Skeletal muscle satellite cell (primary cell): ENCODE measurements around the gene CCDC102A.
"Not testable (repeated sequence)": the region's sequence is repeated elsewhere in the genome, so short reads cannot be mapped to it uniquely, and the experiment has no call there.

Source experiments
- H3K27me3 ChIP-seq: 2 replicates; pipeline ENCODE4 v1.7.0; 2013; ENCODE audit warnings: low read length; ENCODE audit not compliant: control insufficient read depth, insufficient read depth
- H3K36me3 ChIP-seq: 2 replicates; pipeline ENCODE4 v1.7.0; 2013; ENCODE audit warnings: mild to moderate bottlenecking, control low read depth, low read length; ENCODE audit not compliant: insufficient read depth
- H3K4me1 ChIP-seq: 2 replicates; pipeline ENCODE4 v1.7.0; 2013; ENCODE audit warnings: low read length; ENCODE audit not compliant: control insufficient read depth, insufficient read depth
- H3K4me2 ChIP-seq: 2 replicates; pipeline ENCODE4 v1.7.0; 2013; ENCODE audit warnings: mild to moderate bottlenecking, low read length
- H3K4me3 ChIP-seq: 2 replicates; pipeline ENCODE4 v1.7.0; 2013; ENCODE audit warnings: low read length
- H3K9ac ChIP-seq: 2 replicates; pipeline ENCODE4 v1.7.0; 2013; ENCODE audit warnings: mild to moderate bottlenecking, low read depth, low read length, moderate library complexity
- H3K9me3 ChIP-seq: replicated peaks from 2 replicates; pipeline ENCODE4 v1.7.0; 2013; ENCODE audit warnings: mild to moderate bottlenecking, control low read depth, low read length

Gene CCDC102A

DNA sequence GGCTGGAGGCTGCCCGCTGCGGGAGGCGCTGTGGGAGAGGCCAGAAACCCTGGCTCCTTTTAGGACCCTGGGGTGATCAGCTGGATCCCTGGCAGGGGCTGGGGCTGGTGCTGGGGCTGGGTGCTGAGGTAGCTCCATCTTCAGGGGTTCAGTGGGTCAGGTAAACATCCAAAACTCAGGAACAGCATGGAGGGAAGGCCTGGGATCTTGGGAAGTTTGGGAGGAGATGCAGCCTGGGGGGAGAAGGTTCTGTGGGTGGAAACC, 27.0 kb upstream of the CCDC102A start:
- Histone ChIP-seq H3K9me3 (no peaks in the 10 kb centered on the region), H3K4me2 (no peak overlapping the region), H3K36me3 (no peaks in the 10 kb centered on the region), H3K4me1 (no peaks in the 10 kb centered on the region), H3K9ac (no peak overlapping the region), H3K4me3 (no peak overlapping the region), H3K27me3 (peaks cover 55% of the 10 kb centered on the region)

DNA sequence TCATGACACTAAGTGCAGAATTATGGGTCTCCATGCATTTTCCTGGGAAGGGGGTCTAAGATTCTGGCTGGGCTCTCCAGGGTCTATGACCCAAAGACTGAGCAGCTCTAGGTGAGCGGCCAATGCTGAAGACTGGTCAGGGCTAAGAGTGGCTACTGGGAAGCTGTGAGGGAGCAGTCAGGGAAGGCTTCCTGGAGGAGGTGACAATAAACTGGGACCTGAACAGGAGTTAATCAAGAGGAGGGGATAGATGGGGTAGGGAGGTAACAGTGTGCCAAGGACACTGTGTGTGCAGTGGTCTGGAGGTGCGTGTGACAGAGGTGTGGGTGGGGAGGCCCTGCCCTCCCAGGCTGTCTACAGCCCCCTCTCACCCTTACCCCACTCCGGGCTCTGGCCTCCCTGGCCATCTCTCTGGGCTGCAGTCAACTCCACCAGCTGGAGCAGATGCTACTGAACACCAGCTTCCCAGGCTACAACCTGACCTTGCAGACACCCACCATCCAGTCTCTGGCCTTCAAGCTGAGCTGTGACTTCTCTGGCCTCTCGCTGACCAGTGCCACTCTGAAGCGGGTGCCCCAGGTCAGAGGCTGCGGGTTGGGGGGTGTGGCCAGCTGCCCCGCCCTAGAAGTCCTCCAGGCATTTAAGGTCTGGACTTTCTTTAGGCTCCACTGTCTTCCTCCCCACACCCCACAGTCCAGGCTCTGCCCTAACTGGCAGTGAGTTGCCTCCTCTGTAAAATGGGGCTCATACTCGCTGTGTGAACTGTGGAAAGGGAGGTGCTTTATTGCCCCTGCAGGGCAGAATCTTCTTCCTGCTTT, 26.5 kb upstream of the CCDC102A start:
- no peak overlapping the region for H3K4me3 ChIP-seq
- H3K9me3 ChIP-seq = no peaks in the 10 kb centered on the region
- H3K9ac ChIP-seq = no peak overlapping the region
- H3K27me3 ChIP-seq = peaks cover 60% of the 10 kb centered on the region
- no peaks in the 10 kb centered on the region for H3K4me1 ChIP-seq
- no peaks in the 10 kb centered on the region for H3K36me3 ChIP-seq
- no peak overlapping the region for H3K4me2 ChIP-seq

DNA sequence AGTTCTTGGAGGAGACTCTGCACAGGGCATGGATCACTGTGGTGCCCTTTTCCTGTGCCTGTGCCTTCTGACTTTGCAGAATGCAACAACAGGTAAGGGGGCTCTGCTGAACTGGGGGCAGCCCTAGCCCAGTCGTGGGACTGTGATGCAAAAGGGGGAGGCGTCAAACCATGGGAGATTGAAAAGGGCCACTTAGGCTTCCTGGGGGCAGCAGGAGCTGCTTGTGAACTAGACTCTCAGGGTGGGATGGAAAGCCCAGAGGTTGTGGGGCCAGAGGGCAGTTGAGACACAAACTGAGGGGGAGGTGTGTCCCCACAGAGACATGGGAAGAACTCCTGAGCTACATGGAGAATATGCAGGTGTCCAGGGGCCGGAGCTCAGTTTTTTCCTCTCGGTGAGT, 25.7 kb upstream of the CCDC102A start:
- no peak overlapping the region for H3K9ac ChIP-seq
- H3K9me3 ChIP-seq = no peaks in the 10 kb centered on the region
- peaks cover 64% of the 10 kb centered on the region for H3K27me3 ChIP-seq
- H3K4me1 ChIP-seq = no peaks in the 10 kb centered on the region
- no peak overlapping the region for H3K4me2 ChIP-seq
- H3K36me3 ChIP-seq = no peaks in the 10 kb centered on the region
- H3K4me3 ChIP-seq = no peak overlapping the region

DNA sequence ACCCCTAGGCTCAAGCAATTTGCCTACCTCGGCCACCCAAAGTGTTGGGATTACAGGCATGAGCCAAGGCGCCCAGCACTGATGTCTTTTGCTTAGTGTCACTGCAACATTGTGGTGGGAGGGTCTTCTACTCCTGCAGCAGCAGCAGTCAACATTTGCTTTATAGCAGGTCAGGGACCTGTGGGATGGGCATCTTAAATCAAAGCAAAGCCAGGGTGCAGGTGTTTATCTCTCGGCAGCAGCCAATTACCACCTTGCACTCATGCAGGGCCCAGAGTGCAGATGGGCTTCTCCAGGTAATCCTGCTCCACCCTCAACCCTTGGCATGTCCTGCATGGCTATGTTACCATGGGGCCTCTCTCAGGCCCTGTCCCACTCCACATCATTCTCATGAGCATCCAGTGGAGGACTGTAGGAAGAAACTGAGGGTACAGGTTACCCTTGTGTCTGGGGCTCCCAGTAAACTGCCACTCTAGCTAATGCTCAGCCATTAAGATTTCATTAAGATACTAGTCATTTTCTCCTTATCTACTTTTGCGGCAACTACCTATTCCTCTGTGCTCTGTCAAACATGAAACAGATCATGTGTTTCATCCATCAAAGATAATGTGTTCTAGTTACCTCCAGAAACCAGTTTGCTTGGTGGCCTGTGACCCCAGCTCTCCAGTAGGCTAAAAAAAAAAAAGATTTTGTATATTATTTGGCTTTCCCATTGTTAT, 22.9 kb upstream of the CCDC102A start:
- Histone ChIP-seq H3K27me3 (peaks cover 66% of the 10 kb centered on the region), H3K9ac (no peak overlapping the region), H3K4me3 (no peak overlapping the region), H3K9me3 (no peaks in the 10 kb centered on the region), H3K4me2 (no peak overlapping the region), H3K4me1 (no peaks in the 10 kb centered on the region), H3K36me3 (no peaks in the 10 kb centered on the region)

DNA sequence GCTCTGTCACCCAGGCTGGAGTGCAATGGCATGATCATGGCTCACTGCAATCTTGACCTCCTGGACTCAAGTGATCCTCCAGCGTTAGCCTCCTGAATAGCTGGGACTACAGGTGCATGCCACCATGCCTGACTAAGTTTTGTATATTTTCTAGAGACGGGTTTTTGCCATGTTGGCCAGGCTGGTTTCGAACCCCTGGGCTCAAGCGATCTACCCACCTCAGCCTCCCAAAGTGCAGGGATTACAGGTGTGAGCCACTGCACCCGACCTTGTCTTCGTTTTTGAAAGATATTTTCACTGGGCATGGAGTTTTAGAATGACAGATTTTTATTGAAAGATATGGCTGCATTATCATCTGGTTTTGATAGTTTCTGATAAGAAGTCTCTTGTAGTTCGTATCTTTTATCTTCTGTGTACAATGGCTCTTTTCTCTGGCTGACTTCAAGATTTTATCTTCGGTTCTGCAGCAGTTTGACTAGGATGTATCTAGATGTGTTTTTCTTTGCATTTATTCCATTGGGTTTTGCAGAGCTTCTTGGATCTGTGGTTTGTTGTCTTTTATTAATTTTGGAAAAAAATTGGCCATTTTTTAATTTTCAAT, 20.7 kb upstream of the CCDC102A start:
- Histone ChIP-seq H3K9ac (no peak overlapping the region), H3K4me1 (no peaks in the 10 kb centered on the region), H3K9me3 (no peaks in the 10 kb centered on the region), H3K4me3 (no peak overlapping the region), H3K36me3 (no peaks in the 10 kb centered on the region), H3K4me2 (no peak overlapping the region), H3K27me3 (peaks cover 78% of the 10 kb centered on the region)

DNA sequence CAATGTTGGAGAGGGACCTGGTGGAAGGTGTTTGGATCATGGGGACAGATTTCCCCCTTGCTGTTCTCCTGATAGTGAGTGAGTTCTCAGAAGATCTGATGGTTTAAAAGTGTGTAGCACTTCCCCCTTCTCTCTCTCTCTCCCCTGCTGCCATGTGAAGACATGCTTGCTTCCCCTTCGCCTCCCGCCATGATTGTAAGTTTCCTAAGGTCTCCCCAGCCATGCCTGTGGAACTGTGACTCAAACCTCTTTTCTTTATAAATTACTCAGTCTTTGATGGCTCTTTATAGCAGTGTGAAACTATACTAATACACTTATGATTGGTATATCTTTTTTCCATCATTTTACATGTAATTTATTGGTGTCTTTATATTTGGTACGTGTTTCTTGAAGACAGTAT, 19.5 kb upstream of the CCDC102A start:
- Histone ChIP-seq H3K9ac (no peak overlapping the region), H3K4me3 (no peak overlapping the region), H3K36me3 (no peaks in the 10 kb centered on the region), H3K9me3 (no peaks in the 10 kb centered on the region), H3K27me3 (peaks cover 78% of the 10 kb centered on the region), H3K4me1 (no peaks in the 10 kb centered on the region), H3K4me2 (no peak overlapping the region)

DNA sequence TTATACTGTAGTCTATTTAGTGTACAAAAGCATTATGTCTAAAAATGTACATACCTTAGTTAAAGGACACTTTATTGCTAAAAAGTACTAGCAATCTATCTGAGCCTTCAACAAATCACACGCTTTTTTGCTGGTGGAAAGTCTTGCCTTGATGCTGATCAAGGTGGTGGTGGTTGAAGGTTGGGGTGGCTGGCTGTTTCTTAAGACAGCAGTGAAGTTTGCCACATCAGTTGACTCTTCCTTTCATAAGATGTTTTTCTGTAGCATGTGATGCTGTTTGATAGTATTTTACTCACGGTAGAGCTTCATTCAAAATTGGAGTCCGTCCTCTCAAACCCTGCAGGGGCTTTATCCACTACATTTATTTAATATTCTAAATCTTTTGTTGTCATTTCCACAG, 14.7 kb upstream of the CCDC102A start:
- peaks cover 62% of the 10 kb centered on the region for H3K27me3 ChIP-seq
- no peaks in the 10 kb centered on the region for H3K9me3 ChIP-seq
- H3K4me2 ChIP-seq = no peak overlapping the region
- H3K9ac ChIP-seq = no peak overlapping the region
- H3K4me1 ChIP-seq = no peaks in the 10 kb centered on the region
- H3K4me3 ChIP-seq = no peak overlapping the region
- H3K36me3 ChIP-seq = no peaks in the 10 kb centered on the region

DNA sequence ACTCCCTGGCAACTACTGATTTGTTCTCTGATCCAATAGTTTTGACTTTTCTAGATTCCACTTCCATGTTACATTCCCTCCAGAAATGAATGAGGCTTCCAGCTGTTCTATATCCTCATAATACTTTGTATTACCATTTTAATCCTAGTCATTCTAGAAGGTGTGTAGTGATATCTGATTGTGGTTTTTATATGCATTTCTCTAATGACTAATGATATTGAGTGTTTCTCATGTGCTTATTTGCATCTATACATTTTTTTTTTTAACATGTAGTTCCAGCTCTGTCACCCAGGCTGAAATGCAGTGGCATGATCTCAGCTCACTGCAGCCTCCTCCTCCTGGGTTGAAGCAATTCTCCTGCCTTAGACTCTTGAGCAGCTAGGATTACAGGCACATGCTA, 13.4 kb upstream of the CCDC102A start:
- no peaks in the 10 kb centered on the region for H3K36me3 ChIP-seq
- H3K9ac ChIP-seq = no peak overlapping the region
- H3K4me1 ChIP-seq = no peaks in the 10 kb centered on the region
- H3K4me2 ChIP-seq = no peak overlapping the region
- no peaks in the 10 kb centered on the region for H3K9me3 ChIP-seq
- H3K27me3 ChIP-seq = peaks cover 59% of the 10 kb centered on the region
- H3K4me3 ChIP-seq = no peak overlapping the region

DNA sequence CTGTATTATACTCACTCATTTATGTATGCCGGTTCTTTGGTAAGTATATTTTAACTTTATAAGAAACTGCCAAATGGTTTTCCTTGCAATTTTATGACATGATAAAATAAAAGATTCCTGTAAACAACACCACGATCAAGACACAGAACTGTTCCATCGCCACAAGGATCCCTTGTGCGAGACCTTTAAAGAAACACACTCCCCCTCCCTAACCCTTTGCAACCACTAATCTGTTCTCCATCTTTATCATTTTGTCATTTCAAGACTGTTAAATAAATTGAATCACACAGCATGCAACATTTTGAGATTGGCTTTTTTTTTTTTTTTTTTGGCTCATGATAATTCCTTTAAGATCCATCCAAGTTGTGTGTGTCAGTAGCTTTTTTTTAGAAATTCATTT, 12.0 kb upstream of the CCDC102A start:
- Histone ChIP-seq H3K4me2 (no peak overlapping the region), H3K4me3 (no peak overlapping the region), H3K27me3 (peaks cover 62% of the 10 kb centered on the region), H3K9me3 (no peaks in the 10 kb centered on the region), H3K9ac (no peak overlapping the region), H3K4me1 (no peaks in the 10 kb centered on the region), H3K36me3 (no peaks in the 10 kb centered on the region)

DNA sequence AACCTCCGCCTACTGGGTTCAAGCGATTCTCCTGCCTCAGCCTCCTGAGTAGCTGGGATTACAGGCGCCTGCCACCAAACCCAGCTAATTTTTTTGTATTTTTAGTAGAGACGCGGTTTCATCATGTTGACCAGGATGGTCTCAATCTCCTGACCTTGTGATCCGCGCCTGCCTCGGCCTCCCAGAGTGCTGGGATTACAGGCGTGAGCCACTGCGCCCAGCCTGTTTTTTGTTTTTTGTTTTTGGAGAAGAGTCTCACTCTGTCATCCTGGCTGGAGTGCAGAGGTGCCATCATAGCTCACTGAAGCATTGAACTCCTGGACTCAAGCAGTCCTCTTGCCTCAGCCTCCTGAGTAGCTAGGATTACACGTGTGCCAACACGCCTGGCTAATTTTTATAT, 11.2 kb upstream of the CCDC102A start:
- H3K4me3 ChIP-seq, H3K9ac ChIP-seq, H3K4me2 ChIP-seq, H3K36me3 ChIP-seq, H3K9me3 ChIP-seq, H3K4me1 ChIP-seq: not testable (repeated sequence)
- H3K27me3 ChIP-seq = peaks cover 59% of the 10 kb centered on the region

DNA sequence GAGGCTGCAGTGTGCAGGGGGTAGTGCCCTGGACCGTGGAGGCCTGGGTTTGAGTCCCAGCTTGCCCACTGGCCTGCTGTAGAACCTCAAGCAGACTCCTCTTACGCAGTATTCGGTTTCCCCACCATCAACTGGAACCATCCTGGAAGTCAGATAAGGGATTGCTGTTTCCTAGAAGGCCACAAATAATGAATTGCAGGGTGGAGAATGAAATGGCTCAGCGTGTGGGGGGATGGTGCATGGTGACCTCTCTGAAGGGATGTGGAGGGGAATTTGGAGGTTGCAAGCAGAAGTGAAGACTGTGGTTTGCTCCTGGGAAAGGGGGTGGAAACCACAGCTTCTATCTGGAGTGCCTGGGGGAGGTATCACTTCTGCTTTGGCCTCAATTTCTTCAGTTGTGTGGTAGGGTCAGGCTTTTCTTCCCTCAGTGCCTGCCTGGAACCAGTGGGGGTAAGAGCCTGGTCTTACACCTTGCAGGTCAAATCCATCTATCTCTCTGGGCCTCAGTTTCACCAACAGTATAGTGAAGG, 7.8 kb upstream of the CCDC102A start:
- H3K9me3 ChIP-seq = no peaks in the 10 kb centered on the region
- H3K27me3 ChIP-seq = peaks cover 60% of the 10 kb centered on the region
- no peak overlapping the region for H3K9ac ChIP-seq
- no peaks in the 10 kb centered on the region for H3K36me3 ChIP-seq
- H3K4me2 ChIP-seq = no peak overlapping the region
- no peak overlapping the region for H3K4me3 ChIP-seq
- no peaks in the 10 kb centered on the region for H3K4me1 ChIP-seq
